Measurements from ENCODE around the gene CLIP4.

The CLIP4 gene

GRCh38 chr2:29184531-29184930, 69.3 kb downstream of the CLIP4 start:
- no peak for TF ChIP-seq CTCF (IDR thresholded peaks at IDR 0.05)
- no peak overlapping the region for H3K4me3 ChIP-seq
- H3K27ac ChIP-seq: no peak overlapping the region
- DNase-seq (ENCODE audit: low spot score): no peak

- no peak for DNase-seq (ENCODE audit: low spot score)
- H3K4me3 ChIP-seq: no peak overlapping the region
- H3K27ac ChIP-seq: no peak overlapping the region
- TF ChIP-seq CTCF (IDR thresholded peaks at IDR 0.05): no peak
Measured at GRCh38 chr2:29186817-29187216, 71.6 kb downstream of the CLIP4 start.

- Histone ChIP-seq H3K4me3 (no peak overlapping the region), H3K27ac (no peak overlapping the region)
- no peak for DNase-seq (ENCODE audit: low spot score)
- no peak for TF ChIP-seq CTCF (IDR thresholded peaks at IDR 0.05)
Measured at GRCh38 chr2:29187926-29188325, 72.7 kb downstream of the CLIP4 start.

GRCh38 chr2:29189052-29189451, 73.8 kb downstream of the CLIP4 start:
- Histone ChIP-seq H3K27ac (no peak overlapping the region), H3K4me3 (no peak overlapping the region)
- no peak for TF ChIP-seq CTCF (IDR thresholded peaks at IDR 0.05)
- DNase-seq (ENCODE audit: low spot score): no peak

- no peak overlapping the region for H3K27ac ChIP-seq
- TF ChIP-seq CTCF (IDR thresholded peaks at IDR 0.05): no peak
- no peak for DNase-seq (ENCODE audit: low spot score)
- H3K4me3 ChIP-seq: no peak overlapping the region
Measured at GRCh38 chr2:29191817-29192216, 76.6 kb downstream of the CLIP4 start.

GRCh38 chr2:29192526-29192925, 77.3 kb downstream of the CLIP4 start:
- Histone ChIP-seq H3K27ac (no peak overlapping the region), H3K4me3 (no peak overlapping the region)
- no peak for TF ChIP-seq CTCF (IDR thresholded peaks at IDR 0.05)
- DNase-seq (ENCODE audit: low spot score): no peak

GRCh38 chr2:29193111-29193510, 77.9 kb downstream of the CLIP4 start:
- no peak for TF ChIP-seq CTCF (IDR thresholded peaks at IDR 0.05)
- DNase-seq (ENCODE audit: low spot score): no peak

More at GRCh38 chr2:29193111-29193510, 77.9 kb downstream of the CLIP4 start:
- Histone ChIP-seq H3K27ac (no peak overlapping the region), H3K4me3 (no peak overlapping the region)
